ENCODE measurements around the gene SLC30A2. TPM values are rescaled to one million over a fixed set of nuclear protein-coding genes. Genes with fewer than 3 reads are reported as not detected.

SLC30A2 gene
- total and polyA plus RNA-seq, 9 of the 15 experiments (the other 6 are each of a cell fraction or from before 2014, with no cell fraction given) = 0.01 to 0.18 (median 0.06) TPM; not detected in 3

DNA sequence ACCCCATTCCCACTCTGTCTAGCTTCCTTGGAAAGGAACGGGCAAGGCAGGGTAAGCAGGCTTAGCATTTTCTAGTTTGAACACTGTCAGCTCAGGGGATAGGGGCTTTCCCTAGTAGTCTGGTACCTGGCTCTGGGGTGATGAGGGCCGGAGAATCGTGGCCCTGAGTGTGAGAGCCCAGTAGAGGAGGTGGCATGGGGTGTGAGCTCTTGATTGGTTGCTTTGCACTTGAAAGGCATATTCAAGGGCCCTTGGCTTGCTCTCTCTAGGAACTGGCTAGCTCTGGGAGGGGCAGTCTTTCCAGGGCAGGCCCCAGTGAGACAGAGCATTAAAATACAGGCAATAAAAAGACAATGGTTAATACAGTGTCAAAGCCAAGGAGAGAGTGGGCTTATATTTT is 35.1 kb downstream of the SLC30A2 start:
- no TSS peak for BruUV-seq (replicated peaks)
- no peak overlapping the region for H2AFZ ChIP-seq (ENCODE audit: low read depth, low read length)
- no peaks in the 10 kb centered on the region for H3K9me1 ChIP-seq (ENCODE audit: control insufficient read depth, insufficient read depth, low read length)
- ChIA-PET POLR2A (interaction anchor here (0.6 to 2.5 kb wide), 9 partner anchors 12 to 185 kb away, joined by 3 to 12 read pairs (median 5); no protein-coding TSS in a partner anchor), CTCF (ENCODE audit: low intra/inter-chr PET ratio) (interaction anchor here (0.7 to 1.6 kb wide), 3 partner anchors 10 to 116 kb away, joined by 3 to 6 read pairs (median 5); no protein-coding TSS in a partner anchor)
- no peak overlapping the region for H3K4me2 ChIP-seq (ENCODE audit: insufficient read depth, low read length)
- no peak overlapping the region for H3K27ac ChIP-seq (ENCODE audit: extremely low read depth, low read depth, low read length)
- peaks cover 10 to 14% of the 10 kb centered on the region in 2 experiments for H3K4me1 ChIP-seq (replicated peaks in 1 of 2; ENCODE audit: control insufficient read depth in 2 of 2, insufficient read depth in 2 of 2, low read length in 2 of 2)
- no peak for DNase-seq (ENCODE audit: extremely low read depth in 1 of 4, low spot score in 3 of 4)
- 58% methylated on average over 3 of the region's 3 CpGs for WGBS (ENCODE audit: insufficient coverage, low coverage, missing lambda C conversion rate)
- FAIRE-seq = no peak
- H4K20me1 ChIP-seq (replicated peaks; ENCODE audit: control insufficient read depth, insufficient read depth, low read length) = no peaks in the 10 kb centered on the region
- peak overlapping the region in 1 of 2 experiments; percentile 23; a peak in 1 of 4 replicates for H3K9ac ChIP-seq (ENCODE audit: insufficient read depth in 1 of 2, low read depth in 2 of 2, low read length in 2 of 2)
- H3K36me3 ChIP-seq (ENCODE audit: control insufficient read depth, insufficient read depth, low read length) = no peaks in the 10 kb centered on the region
- no peaks in the 10 kb centered on the region for H3K79me2 ChIP-seq (ENCODE audit: control insufficient read depth, insufficient read depth, low read length)
- H3K9me3 ChIP-seq (replicated peaks; ENCODE audit: control insufficient read depth, insufficient read depth, low read depth, low read length) = no peaks in the 10 kb centered on the region
- TF ChIP-seq ADNP (tag; IDR thresholded peaks at IDR 0.05) (no peak), TRIM28 (IDR thresholded peaks at IDR 0.05) (no peak), MEF2A (IDR thresholded peaks at IDR 0.05; ENCODE audit: control insufficient read depth, low read depth, low read length) (no peak), ELF1 (tag; IDR thresholded peaks at IDR 0.05) (no peak), CCNT2 (IDR thresholded peaks at IDR 0.05; ENCODE audit: borderline replicate concordance, extremely low read depth, insufficient read length, low read depth, low read length) (no peak), ETV5 (CRISPR knock-in tag; IDR thresholded peaks at IDR 0.05; ENCODE audit: low read depth) (no peak), ZNF436 (CRISPR knock-in tag; IDR thresholded peaks at IDR 0.05) (no peak)
- in situ Hi-C loops (cut with MboI) (no loop called here), intact Hi-C loops (cut with micrococcal nuclease) (no loop called here)
- no peaks in the 10 kb centered on the region for H3K27me3 ChIP-seq (ENCODE audit: control insufficient read depth in 2 of 2, insufficient read depth in 2 of 2, low read length in 2 of 2)
- ATAC-seq = no peak
- no peak overlapping the region for H3K4me3 ChIP-seq
